WTC11 (cell line): ENCODE data around the gene IQSEC1. TPM values are rescaled to one million over a fixed set of nuclear protein-coding genes. Genes with fewer than 3 reads are reported as not detected.

Experiments used
- ATAC-seq: fragments of 200-7000 bp; cut with Tn5 transposase; 2 replicates; pipeline ENCODE4 v1.10.0; 2021; ENCODE audit warnings: mild to moderate bottlenecking, moderate library complexity
- CTCF ChIA-PET: fragments of 300-600 bp; sonication (Branson Sonifier 250); formaldehyde crosslinking; loops from one replicate; lab custom pipeline; 2021; ENCODE audit warnings: antibody characterized with exemption; lab: Charles Lee
- POLR2A ChIA-PET: fragments of 350-600 bp; sonication (Branson Sonifier 250); formaldehyde crosslinking; loops from one replicate; lab custom pipeline; 2021; ENCODE audit warnings: antibody characterized with exemption; lab: Charles Lee
- DNase-seq: peaks from one replicate; pipeline ENCODE4 v3.0.0; 2021; ENCODE audit warnings: low spot score
- H3K27ac Mint-ChIP-seq: 2 replicates; pipeline ENCODE4 v1.8.0; 2021; ENCODE audit warnings: mixed read lengths
- H3K27me3 Mint-ChIP-seq: 2 replicates; pipeline ENCODE4 v1.8.0; 2021; ENCODE audit warnings: low read depth, mild to moderate bottlenecking, moderate library complexity, mixed read lengths
- H3K36me3 Mint-ChIP-seq: 2 replicates; pipeline ENCODE4 v1.8.0; 2021; ENCODE audit warnings: mixed read lengths
- H3K4me1 Mint-ChIP-seq: 2 replicates; pipeline ENCODE4 v1.8.0; 2022; ENCODE audit warnings: mixed read lengths
- H3K4me3 Mint-ChIP-seq: 2 replicates; pipeline ENCODE4 v1.8.0; 2021; ENCODE audit warnings: mild to moderate bottlenecking, moderate library complexity, mixed read lengths
- H3K9me3 Mint-ChIP-seq: 2 replicates; pipeline ENCODE4 v1.8.0; 2021; ENCODE audit warnings: mixed read lengths
- ATF1 ChIP-seq: sonication (generic); formaldehyde crosslinking; IDR thresholded peaks from 2 replicates; pipeline ENCODE4 v1.8.1; 2023; ENCODE audit warnings: mild to moderate bottlenecking, moderate library complexity, missing genetic modification reagents
- CREB1 ChIP-seq: sonication (generic); formaldehyde crosslinking; IDR thresholded peaks from 2 replicates; pipeline ENCODE4 v1.8.0; 2023; ENCODE audit warnings: mild to moderate bottlenecking, missing genetic modification reagents
- ETV6 ChIP-seq: sonication (generic); formaldehyde crosslinking; IDR thresholded peaks from 2 replicates; pipeline ENCODE4 v1.8.1; 2022; ENCODE audit warnings: mild to moderate bottlenecking, missing genetic modification reagents
- FOXK1 ChIP-seq: sonication (generic); formaldehyde crosslinking; IDR thresholded peaks from 2 replicates; pipeline ENCODE4 v1.8.0; 2022; ENCODE audit warnings: mild to moderate bottlenecking, moderate library complexity, missing genetic modification reagents
- GABPB1 ChIP-seq: sonication (generic); formaldehyde crosslinking; IDR thresholded peaks from 2 replicates; pipeline ENCODE4 v1.8.1; 2023; ENCODE audit warnings: mild to moderate bottlenecking, missing genetic modification reagents
- GRHL2 ChIP-seq: fragments of 250-450 bp; sonication (Bioruptor Pico); IDR thresholded peaks from 2 replicates; pipeline ENCODE4 v1.8.0; 2022; ENCODE audit warnings: mild to moderate bottlenecking, moderate library complexity; ENCODE audit not compliant: insufficient replicate concordance, severe bottlenecking
- HMGXB4 ChIP-seq: sonication (generic); formaldehyde crosslinking; IDR thresholded peaks from 2 replicates; pipeline ENCODE4 v1.8.1; 2023; ENCODE audit warnings: mild to moderate bottlenecking, moderate library complexity, missing genetic modification reagents
- IRF2 ChIP-seq: sonication (generic); formaldehyde crosslinking; IDR thresholded peaks from 2 replicates; pipeline ENCODE4 v1.8.0; 2022; ENCODE audit warnings: low read depth, missing genetic modification reagents, borderline replicate concordance
- KAT7 ChIP-seq: sonication (generic); formaldehyde crosslinking; IDR thresholded peaks from 2 replicates; pipeline ENCODE4 v1.8.1; 2023; ENCODE audit warnings: missing genetic modification reagents, mild to moderate bottlenecking, borderline replicate concordance
- MYBL2 ChIP-seq: sonication (generic); formaldehyde crosslinking; IDR thresholded peaks from 2 replicates; pipeline ENCODE4 v1.8.1; 2023; ENCODE audit warnings: mild to moderate bottlenecking, moderate library complexity, missing genetic modification reagents
- PRRX2 ChIP-seq: fragments of 250-450 bp; sonication (Bioruptor Pico); IDR thresholded peaks from 2 replicates; pipeline ENCODE4 v1.8.0; 2021; ENCODE audit warnings: mild to moderate bottlenecking
- RELA ChIP-seq: sonication (generic); formaldehyde crosslinking; IDR thresholded peaks from 2 replicates; pipeline ENCODE4 v1.8.1; 2022; ENCODE audit warnings: missing genetic modification reagents, mild to moderate bottlenecking, borderline replicate concordance
- SP1 ChIP-seq: sonication (generic); formaldehyde crosslinking; conservative IDR thresholded peaks from 2 replicates; pipeline ENCODE4 v1.8.1; 2022; ENCODE audit warnings: missing genetic modification reagents
- TP53 ChIP-seq: sonication (generic); formaldehyde crosslinking; IDR thresholded peaks from 2 replicates; pipeline ENCODE4 v1.8.1; 2023; ENCODE audit warnings: mild to moderate bottlenecking, missing genetic modification reagents
- ZNF121 ChIP-seq: sonication (generic); formaldehyde crosslinking; IDR thresholded peaks from 2 replicates; pipeline ENCODE4 v1.8.0; 2023; ENCODE audit warnings: missing genetic modification reagents
- total RNA-seq: library from RNA; stranded (reverse); gene quantifications from 3 replicates; pipeline ENCODE4 v1.2.3, GENCODE V29; 2021
- TF ChIP-seq, protein P1 (sequence below): sonication (generic); formaldehyde crosslinking; IDR thresholded peaks from 2 replicates; pipeline ENCODE4 v1.8.0; 2022; ENCODE audit warnings: mild to moderate bottlenecking, missing genetic modification reagents
- TF ChIP-seq, protein P2 (sequence below): sonication (generic); formaldehyde crosslinking; IDR thresholded peaks from 2 replicates; pipeline ENCODE4 v1.8.0; 2023; ENCODE audit warnings: missing genetic modification reagents
- TF ChIP-seq, protein P3 (sequence below): sonication (generic); formaldehyde crosslinking; IDR thresholded peaks from 2 replicates; pipeline ENCODE4 v1.8.1; 2023; ENCODE audit warnings: mild to moderate bottlenecking, missing genetic modification reagents
- TF ChIP-seq, protein P4 (sequence below): sonication (generic); formaldehyde crosslinking; IDR thresholded peaks from 2 replicates; pipeline ENCODE4 v1.8.1; 2023; ENCODE audit warnings: mild to moderate bottlenecking, missing genetic modification reagents, moderate library complexity
- TF ChIP-seq, protein P5 (sequence below): sonication (generic); formaldehyde crosslinking; IDR thresholded peaks from 2 replicates; pipeline ENCODE4 v1.8.1; 2022; ENCODE audit warnings: missing genetic modification reagents, borderline replicate concordance
- TF ChIP-seq, protein P6 (sequence below): sonication (generic); formaldehyde crosslinking; IDR thresholded peaks from 2 replicates; pipeline ENCODE4 v1.8.0; 2022; ENCODE audit warnings: missing genetic modification reagents

The IQSEC1 gene
- total RNA-seq, 1 experiment from 2014 or later = 35.0 TPM

GRCh38 chr3:13032206-13032605 is 41.0 kb downstream of the IQSEC1 start (continued):
- TF ChIP-seq, protein P1, sequence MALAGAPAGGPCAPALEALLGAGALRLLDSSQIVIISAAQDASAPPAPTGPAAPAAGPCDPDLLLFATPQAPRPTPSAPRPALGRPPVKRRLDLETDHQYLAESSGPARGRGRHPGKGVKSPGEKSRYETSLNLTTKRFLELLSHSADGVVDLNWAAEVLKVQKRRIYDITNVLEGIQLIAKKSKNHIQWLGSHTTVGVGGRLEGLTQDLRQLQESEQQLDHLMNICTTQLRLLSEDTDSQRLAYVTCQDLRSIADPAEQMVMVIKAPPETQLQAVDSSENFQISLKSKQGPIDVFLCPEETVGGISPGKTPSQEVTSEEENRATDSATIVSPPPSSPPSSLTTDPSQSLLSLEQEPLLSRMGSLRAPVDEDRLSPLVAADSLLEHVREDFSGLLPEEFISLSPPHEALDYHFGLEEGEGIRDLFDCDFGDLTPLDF (CRISPR knock-in tag) = no peak
- TF ChIP-seq, protein P2, sequence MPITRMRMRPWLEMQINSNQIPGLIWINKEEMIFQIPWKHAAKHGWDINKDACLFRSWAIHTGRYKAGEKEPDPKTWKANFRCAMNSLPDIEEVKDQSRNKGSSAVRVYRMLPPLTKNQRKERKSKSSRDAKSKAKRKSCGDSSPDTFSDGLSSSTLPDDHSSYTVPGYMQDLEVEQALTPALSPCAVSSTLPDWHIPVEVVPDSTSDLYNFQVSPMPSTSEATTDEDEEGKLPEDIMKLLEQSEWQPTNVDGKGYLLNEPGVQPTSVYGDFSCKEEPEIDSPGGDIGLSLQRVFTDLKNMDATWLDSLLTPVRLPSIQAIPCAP = no peak
- TF ChIP-seq FOXK1 (CRISPR knock-in tag) = no peak

GRCh38 chr3:13031621-13032020 is 41.6 kb downstream of the IQSEC1 start:
- Mint-ChIP-seq H3K36me3 (no peaks in the 10 kb centered on the region), H3K4me3 (no peak overlapping the region), H3K27ac (no peak overlapping the region), H3K4me1 (peaks cover 8% of the 10 kb centered on the region), H3K27me3 (no peaks in the 10 kb centered on the region), H3K9me3 (no peaks in the 10 kb centered on the region)
- ATAC-seq = peak; percentile 53
- no peak for DNase-seq
- TF ChIP-seq SP1 (CRISPR knock-in tag) (no peak), ZNF121 (CRISPR knock-in tag) (no peak), KAT7 (CRISPR knock-in tag) (no peak), GABPB1 (CRISPR knock-in tag) (no peak), ATF1 (CRISPR knock-in tag) (no peak), GRHL2 (CRISPR knock-in tag) (no peak), RELA (CRISPR knock-in tag) (no peak), MYBL2 (CRISPR knock-in tag) (no peak), ETV6 (CRISPR knock-in tag) (no peak)
- TF ChIP-seq, protein P3, sequence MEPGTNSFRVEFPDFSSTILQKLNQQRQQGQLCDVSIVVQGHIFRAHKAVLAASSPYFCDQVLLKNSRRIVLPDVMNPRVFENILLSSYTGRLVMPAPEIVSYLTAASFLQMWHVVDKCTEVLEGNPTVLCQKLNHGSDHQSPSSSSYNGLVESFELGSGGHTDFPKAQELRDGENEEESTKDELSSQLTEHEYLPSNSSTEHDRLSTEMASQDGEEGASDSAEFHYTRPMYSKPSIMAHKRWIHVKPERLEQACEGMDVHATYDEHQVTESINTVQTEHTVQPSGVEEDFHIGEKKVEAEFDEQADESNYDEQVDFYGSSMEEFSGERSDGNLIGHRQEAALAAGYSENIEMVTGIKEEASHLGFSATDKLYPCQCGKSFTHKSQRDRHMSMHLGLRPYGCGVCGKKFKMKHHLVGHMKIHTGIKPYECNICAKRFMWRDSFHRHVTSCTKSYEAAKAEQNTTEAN (CRISPR knock-in tag) = no peak
- TF ChIP-seq, protein P1 (CRISPR knock-in tag) = no peak
- TF ChIP-seq, protein P4, sequence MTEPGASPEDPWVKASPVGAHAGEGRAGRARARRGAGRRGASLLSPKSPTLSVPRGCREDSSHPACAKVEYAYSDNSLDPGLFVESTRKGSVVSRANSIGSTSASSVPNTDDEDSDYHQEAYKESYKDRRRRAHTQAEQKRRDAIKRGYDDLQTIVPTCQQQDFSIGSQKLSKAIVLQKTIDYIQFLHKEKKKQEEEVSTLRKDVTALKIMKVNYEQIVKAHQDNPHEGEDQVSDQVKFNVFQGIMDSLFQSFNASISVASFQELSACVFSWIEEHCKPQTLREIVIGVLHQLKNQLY (CRISPR knock-in tag) = no peak
- TF ChIP-seq, all 79 proteins: peak for 0
- ChIA-PET POLR2A (no interaction called here), CTCF (no interaction called here)

- no peak for ATAC-seq
- TF ChIP-seq CREB1 (CRISPR knock-in tag) (no peak), IRF2 (CRISPR knock-in tag) (no peak), HMGXB4 (CRISPR knock-in tag) (no peak), ATF1 (CRISPR knock-in tag) (no peak), TP53 (no peak), PRRX2 (no peak)
- TF ChIP-seq, protein P4 (CRISPR knock-in tag) = no peak
- TF ChIP-seq, protein P5, sequence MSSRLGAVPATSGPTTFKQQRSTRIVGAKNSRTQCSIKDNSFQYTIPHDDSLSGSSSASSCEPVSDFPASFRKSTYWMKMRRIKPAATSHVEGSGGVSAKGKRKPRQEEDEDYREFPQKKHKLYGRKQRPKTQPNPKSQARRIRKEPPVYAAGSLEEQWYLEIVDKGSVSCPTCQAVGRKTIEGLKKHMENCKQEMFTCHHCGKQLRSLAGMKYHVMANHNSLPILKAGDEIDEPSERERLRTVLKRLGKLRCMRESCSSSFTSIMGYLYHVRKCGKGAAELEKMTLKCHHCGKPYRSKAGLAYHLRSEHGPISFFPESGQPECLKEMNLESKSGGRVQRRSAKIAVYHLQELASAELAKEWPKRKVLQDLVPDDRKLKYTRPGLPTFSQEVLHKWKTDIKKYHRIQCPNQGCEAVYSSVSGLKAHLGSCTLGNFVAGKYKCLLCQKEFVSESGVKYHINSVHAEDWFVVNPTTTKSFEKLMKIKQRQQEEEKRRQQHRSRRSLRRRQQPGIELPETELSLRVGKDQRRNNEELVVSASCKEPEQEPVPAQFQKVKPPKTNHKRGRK (CRISPR knock-in tag) = no peak
- TF ChIP-seq, protein P6, sequence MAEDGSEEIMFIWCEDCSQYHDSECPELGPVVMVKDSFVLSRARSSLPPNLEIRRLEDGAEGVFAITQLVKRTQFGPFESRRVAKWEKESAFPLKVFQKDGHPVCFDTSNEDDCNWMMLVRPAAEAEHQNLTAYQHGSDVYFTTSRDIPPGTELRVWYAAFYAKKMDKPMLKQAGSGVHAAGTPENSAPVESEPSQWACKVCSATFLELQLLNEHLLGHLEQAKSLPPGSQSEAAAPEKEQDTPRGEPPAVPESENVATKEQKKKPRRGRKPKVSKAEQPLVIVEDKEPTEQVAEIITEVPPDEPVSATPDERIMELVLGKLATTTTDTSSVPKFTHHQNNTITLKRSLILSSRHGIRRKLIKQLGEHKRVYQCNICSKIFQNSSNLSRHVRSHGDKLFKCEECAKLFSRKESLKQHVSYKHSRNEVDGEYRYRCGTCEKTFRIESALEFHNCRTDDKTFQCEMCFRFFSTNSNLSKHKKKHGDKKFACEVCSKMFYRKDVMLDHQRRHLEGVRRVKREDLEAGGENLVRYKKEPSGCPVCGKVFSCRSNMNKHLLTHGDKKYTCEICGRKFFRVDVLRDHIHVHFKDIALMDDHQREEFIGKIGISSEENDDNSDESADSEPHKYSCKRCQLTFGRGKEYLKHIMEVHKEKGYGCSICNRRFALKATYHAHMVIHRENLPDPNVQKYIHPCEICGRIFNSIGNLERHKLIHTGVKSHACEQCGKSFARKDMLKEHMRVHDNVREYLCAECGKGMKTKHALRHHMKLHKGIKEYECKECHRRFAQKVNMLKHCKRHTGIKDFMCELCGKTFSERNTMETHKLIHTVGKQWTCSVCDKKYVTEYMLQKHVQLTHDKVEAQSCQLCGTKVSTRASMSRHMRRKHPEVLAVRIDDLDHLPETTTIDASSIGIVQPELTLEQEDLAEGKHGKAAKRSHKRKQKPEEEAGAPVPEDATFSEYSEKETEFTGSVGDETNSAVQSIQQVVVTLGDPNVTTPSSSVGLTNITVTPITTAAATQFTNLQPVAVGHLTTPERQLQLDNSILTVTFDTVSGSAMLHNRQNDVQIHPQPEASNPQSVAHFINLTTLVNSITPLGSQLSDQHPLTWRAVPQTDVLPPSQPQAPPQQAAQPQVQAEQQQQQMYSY = no peak
These were observed 42.5 kb downstream of the IQSEC1 start for GRCh38 chr3:13030684-13031083.

More at GRCh38 chr3:13030684-13031083, 42.5 kb downstream of the IQSEC1 start:
- ChIA-PET CTCF (interaction anchor here (0.6 kb wide), 2 partner anchors 61 to 464 kb away, joined by 3 read pairs; no protein-coding TSS in a partner anchor), POLR2A (no interaction called here)
- no peaks in the 10 kb centered on the region for H3K27me3 Mint-ChIP-seq
- no peaks in the 10 kb centered on the region for H3K36me3 Mint-ChIP-seq
- no peak overlapping the region for H3K4me3 Mint-ChIP-seq
- no peaks in the 10 kb centered on the region for H3K9me3 Mint-ChIP-seq
- H3K27ac Mint-ChIP-seq = no peak overlapping the region
- no peak for DNase-seq
- peaks cover 8% of the 10 kb centered on the region for H3K4me1 Mint-ChIP-seq
